ENCODE measurements around the gene RBM4B.
"Not testable (repeated sequence)": the region's sequence is repeated elsewhere in the genome, so short reads cannot be mapped to it uniquely, and the experiment has no call there.

The RBM4B gene

DNA sequence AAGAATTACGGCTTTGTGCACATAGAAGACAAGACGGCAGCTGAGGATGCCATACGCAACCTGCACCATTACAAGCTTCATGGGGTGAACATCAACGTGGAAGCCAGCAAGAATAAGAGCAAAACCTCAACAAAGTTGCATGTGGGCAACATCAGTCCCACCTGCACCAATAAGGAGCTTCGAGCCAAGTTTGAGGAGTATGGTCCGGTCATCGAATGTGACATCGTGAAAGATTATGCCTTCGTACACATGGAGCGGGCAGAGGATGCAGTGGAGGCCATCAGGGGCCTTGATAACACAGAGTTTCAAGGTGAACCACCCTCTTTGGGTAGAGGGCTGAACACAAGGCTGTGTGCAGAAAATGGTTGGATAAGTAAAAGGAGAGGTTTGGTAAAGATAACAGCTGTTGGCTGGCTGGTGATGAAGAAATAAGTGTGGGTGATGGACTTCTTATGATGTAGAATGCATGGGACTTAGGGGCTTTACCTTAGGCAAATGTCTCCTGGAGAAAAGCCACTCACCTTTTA lies 37.8 kb downstream of the RBM4B start:
- DNase-seq: not testable (repeated sequence)

DNA sequence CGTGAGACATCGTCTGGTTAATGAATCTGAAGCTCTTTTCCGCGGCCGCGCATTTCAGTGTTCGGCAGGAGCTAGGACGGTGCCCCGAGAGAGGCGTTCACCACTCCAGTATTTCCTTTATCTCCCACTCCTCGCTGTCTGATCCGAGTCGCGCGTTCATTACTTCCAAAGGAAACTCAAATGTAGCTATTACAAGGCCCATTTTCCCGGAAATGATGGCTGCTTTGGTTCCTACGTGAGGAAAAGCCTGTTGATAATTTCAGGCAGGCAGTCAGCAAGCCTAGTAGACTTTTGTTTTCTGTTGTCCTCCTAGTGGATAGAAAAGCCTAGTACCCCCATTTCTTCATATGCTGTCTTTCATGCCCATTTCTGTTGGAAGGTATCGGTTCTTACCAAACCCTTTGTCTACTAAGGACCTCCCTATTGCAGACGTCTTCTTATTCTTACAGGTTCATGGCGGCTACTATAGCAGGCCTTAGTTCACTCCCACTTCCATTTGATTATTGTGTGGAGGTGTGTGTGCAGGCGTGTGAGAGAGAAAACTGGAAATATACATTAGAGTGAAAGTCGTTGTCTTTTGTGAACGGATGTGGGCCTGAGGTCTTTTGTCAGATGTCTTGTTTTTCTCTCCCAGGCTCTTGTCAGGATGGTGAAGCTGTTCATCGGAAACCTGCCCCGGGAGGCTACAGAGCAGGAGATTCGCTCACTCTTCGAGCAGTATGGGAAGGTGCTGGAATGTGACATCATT lies 38.4 kb downstream of the RBM4B start:
- no peak for DNase-seq

DNA sequence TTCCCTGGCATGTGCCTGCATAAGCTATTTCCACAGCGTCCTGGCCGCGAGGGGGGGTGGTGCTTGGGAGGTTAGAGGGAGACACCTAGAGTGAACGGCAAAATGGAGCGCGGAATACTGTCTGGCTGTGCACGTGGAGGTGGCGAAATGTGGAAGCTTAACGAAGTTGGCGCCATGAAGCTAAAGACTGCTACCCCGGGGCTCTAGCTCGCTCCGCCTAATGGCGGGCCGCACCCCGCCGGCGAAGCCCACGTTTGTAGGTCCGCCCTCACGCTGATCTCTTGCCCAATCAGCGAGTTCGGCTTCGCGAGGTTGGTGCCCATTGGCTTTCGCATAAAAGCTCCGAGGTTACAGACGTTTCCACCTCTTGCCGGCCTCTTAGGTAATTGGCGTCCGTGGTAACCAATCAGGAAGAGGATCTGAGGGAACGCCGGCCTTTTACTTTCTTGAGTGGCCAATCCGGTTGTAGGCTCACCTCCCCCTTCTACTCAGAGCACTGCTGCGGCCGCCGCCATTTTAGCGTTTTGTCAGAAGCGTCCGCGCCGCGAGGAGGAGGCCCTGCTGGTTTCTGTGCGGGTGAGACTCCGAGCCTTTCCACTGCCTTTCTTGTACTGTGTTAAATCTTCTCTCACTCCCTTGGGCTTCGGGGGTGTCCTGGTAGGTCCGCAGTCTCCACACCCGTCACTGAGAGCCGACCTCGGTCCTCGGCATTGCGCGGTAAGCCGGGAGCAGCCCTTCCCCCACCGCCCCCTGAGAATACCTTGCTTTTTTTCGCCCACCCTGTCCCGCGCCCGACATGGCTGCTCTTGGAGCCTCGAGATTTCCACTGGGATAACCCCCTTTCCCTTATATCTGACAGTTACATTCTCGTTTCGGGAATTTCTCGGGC lies 39.3 kb downstream of the RBM4B start, which contains the start of gene RBM4:
Gene RBM4, plus strand, starts transcription at position 527 of the 889 bp plus-strand sequence. CDS start 1,009 bp downstream, outside the sequence.
- DNase-seq: peak; percentile 86 to 97

DNA sequence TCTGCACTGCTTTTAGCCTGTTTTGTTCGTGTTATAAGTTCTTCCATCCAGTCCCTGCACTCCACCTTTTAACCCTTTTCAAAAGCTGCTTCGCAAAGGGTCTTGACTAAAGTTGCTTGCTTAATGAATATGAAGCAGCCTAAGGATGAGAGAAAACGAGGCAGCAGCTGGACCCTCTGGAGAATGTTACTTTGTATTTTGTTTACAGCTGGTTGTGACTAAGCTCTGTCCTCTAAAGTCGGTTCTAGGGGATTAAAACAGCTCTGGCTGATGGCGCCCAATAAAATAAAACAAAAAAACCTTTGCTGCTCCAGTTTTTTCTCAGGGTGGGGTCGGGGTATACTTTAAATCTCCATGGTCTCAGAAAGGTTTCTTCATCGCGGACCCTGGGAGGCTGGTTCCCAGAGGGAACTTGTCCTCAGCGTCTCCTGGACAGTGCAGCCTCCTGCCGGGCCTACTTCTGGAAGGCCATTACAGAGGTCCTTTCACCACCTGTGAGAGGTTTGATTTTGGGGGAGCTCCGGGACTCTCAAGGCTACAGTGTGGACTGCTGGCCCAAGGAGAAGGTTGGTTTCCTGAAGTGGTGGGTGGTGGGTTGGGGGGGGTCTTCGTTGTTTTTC lies 40.0 kb downstream of the RBM4B start:
- no peak for DNase-seq

DNA sequence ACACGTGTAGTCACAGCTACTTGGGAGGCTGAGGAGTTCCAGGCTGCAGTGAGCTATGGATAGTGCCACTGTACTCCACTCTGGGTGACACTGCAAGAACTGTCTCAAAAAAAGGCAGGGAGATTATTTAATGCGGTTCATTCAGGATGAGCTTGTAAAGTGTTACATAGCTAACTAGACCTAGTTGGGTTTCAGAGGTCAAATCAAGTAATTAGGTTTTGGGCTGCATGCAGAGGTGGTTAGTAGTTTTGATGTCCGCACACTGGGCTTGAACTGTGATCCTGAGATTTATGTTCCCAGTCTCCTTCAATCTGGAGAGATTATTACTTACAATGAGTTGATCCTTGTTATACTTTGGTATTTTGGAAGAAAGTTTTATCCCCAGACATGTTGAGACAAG lies 41.3 kb downstream of the RBM4B start:
- no peak for DNase-seq

DNA sequence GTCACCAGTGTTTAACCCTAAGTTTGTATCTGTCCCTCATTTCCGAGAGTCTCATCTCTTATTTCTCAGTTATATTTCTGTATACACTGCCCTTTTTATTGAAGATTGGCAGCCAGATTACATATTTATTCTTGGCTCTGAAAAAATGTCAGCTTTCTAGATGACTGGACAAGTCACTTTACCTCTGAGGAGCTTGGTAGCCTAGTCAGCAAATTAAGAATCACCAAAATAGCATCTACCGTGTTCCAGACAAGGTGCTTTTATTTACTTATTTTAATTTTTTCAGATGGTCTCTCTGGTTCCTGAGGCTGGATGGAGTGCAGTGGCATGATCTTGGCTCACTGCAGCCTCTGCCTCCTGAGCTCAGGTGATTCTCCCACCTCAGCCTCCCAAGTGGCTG lies 44.7 kb downstream of the RBM4B start:
- no peak for DNase-seq

DNA sequence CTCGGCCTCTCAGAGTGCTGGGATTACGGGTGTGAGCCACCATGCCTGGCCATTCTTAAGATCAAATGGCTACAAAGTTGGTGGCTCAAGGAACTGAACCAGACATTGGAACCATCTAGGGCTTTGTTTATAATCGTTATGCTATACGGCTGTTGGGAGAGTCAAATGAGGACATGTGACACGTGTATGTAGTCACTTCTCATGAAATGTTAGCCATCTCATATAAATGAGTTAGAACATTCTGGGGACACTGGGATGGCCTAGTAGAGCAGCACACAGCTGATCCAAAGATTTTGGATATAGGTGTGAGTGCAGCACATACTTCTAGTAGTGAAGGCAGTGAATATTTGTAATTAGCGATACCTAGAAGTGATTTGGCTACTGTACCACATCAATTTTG lies 45.8 kb downstream of the RBM4B start:
- no peak for DNase-seq

DNA sequence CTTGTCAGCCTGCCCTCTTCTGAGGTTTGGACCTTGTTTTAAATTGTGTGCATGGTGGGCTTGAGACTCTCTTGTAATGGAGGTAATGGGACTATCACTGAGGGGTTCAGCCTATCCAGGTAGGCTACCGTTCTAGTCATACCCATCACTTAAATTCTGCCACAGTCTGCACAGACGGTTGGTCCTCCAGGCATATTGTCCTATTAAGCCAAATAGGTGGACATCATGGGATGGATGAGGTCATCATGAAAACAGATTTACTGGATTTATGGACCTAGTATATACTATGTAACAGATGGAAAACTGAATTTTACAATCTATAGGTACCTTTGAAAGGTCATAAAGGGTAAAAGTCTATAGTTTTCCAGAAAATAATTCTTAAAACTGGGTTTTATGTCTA lies 48.3 kb downstream of the RBM4B start:
- DNase-seq: no peak

DNA sequence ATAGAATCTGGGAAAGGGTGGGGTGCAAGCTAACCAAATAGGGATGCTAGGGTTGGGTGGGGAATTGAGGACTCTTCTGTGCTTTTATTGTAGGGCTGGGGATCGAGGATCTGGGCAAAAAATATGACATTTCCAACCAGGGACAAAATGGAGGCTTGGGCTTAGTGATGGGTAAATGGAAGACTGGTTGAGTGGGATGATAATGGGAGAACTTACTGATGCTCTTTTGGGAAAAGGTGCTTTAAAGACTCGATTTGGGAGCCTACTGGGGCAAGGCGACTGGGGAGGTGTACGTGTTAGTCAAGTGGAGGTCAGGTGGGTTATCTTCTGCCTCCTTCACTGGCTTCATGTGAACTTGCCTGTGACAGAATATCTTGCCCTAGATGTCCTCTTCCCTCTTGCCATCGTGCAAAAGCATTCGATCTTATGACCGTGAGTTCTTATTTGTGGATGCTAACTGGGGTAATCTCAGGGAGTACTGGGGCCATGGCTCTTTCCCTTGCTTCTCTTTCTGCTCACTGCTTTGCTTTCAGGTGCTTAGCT lies 49.6 kb downstream of the RBM4B start:
- DNase-seq: no peak

DNA sequence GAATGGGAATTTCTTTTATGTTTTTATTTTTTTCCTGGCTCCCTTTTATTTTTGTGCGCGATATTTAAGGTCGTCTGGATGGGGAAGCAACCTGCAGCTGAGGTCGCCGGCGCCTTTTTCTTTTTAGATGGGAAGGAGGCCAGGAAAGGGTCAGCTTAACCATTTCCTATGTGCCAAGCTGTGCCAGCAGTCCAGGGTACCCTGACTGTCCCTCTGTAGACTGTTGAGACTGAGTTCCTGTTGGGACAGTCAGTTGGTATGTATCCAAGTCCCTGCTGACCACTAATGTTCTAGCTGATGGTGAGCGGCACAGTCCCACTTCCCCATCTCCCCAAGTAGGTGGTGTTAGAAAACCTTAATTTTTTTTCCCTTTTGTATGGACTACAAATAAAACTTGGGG lies 50.8 kb downstream of the RBM4B start:
- DNase-seq: no peak

DNA sequence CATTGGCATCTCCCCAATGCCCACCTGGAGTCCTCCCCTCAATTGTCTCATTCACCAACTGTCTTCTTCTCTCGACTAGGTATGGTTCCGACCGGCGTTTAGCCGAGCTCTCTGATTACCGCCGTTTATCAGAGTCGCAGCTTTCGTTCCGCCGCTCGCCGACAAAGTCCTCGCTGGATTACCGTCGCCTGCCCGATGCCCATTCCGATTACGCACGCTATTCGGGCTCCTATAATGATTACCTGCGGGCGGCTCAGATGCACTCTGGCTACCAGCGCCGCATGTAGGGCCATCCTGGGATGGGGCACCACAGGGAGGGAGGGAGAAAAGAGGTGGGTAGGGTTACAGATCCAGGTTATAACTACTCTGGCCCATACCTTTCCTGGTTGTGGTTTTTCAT lies 51.3 kb downstream of the RBM4B start:
- DNase-seq: no peak

DNA sequence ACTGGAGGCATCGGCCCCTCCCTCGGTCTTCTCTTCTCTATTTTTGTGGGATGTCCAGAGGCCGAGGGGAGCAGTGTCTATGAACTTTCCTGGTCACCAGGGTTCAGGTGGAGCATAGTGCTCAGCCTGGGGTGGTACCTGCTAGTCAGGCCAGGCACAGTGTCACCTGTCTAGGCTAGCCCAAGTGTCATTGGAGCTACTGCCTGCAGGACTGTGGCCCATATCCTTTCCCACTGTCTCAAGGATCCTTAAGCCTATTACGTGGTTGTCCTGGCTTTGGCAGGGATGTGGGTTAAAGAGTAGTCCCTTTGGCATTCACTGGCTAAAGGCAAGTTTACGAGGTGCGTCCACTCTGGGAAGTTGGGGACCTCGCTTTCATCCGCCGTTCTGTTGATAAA lies 51.9 kb downstream of the RBM4B start:
- DNase-seq: no peak

DNA sequence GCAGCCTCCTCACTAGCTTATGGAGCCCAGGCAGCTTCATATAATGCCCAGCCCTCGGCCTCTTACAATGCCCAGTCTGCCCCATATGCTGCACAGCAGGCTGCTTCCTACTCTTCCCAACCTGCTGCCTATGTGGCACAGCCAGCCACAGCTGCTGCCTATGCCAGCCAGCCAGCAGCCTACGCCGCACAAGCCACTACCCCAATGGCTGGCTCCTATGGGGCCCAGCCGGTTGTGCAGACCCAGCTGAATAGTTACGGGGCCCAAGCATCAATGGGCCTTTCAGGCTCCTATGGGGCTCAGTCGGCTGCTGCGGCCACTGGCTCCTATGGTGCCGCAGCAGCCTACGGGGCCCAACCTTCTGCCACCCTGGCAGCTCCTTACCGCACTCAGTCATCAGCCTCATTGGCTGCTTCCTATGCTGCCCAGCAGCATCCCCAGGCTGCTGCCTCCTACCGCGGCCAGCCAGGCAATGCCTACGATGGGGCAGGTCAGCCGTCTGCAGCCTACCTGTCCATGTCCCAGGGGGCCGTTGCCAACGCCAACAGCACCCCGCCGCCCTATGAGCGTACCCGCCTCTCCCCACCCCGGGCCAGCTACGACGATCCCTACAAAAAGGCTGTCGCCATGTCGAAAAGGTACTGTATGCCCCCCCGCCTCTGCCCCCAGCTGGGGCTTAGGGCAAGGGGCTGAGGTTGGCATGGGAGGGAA lies 52.5 kb downstream of the RBM4B start:
- no peak for DNase-seq

DNA sequence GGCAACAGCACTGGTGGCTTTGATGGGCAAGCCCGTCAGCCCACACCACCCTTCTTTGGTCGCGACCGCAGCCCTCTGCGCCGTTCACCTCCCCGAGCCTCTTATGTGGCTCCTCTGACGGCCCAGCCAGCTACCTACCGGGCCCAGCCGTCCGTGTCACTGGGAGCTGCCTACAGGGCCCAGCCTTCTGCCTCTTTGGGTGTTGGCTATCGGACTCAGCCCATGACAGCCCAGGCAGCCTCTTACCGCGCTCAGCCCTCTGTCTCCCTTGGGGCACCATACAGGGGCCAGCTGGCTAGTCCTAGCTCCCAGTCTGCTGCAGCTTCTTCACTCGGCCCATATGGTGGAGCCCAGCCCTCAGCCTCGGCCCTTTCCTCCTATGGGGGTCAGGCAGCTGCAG lies 53.2 kb downstream of the RBM4B start:
- DNase-seq: no peak

DNA sequence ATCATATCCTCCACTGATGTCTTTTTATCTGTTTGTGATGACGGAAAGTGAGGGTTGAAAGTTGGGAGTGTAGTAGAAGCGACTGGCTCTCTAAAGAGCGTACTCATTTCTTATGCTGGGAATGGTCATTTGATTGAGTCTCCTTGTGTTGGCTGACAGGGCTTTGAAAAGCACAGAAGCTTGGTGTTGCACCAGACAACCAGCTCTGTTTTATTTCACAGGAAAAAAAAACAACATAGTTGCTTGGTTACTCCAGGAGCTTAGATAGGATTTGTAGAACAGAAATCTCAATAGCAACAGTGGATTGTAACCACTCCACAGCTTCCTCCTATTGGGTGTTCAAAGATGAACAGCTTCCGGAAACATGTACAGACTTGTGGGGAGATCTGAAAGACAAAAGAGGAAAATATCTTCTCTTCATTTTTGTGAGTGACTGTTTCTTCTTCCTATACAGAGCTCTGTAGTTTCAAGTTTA lies 58.6 kb downstream of the RBM4B start:
- no peak for DNase-seq

DNA sequence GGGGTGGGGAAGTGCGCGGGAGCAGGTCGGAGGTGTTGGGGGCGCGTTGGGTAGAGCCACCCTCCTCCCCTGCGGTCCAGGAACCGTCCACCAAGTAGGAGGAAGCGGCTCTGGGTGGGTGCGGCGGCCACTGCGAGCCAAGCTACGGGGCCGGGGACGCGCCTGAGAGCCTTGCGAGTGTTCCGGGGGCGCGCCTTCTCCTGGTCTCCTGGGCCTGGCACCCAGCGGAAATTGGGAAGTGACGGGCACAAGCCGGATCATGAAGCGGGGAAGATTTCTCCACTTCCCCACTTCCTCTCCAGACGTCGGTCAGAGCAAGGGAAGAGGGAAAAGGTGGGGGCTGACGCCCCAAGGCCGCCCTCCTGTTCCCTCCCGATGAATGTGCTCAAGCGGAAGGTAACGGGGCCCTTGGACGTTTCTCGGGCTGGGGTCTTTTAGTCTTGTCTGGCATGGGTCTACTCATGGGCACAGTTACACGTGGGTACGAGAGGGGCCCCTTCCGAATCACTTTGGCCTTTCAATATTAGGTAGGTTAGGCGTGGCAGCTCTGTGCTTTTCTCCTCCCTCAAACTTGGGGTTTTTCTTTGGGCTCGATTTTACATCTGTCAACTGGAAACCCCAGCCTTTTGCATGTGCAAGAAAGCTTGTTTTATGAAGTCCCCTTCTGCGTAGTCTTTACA lies 60.4 kb downstream of the RBM4B start:
- no peak for DNase-seq

DNA sequence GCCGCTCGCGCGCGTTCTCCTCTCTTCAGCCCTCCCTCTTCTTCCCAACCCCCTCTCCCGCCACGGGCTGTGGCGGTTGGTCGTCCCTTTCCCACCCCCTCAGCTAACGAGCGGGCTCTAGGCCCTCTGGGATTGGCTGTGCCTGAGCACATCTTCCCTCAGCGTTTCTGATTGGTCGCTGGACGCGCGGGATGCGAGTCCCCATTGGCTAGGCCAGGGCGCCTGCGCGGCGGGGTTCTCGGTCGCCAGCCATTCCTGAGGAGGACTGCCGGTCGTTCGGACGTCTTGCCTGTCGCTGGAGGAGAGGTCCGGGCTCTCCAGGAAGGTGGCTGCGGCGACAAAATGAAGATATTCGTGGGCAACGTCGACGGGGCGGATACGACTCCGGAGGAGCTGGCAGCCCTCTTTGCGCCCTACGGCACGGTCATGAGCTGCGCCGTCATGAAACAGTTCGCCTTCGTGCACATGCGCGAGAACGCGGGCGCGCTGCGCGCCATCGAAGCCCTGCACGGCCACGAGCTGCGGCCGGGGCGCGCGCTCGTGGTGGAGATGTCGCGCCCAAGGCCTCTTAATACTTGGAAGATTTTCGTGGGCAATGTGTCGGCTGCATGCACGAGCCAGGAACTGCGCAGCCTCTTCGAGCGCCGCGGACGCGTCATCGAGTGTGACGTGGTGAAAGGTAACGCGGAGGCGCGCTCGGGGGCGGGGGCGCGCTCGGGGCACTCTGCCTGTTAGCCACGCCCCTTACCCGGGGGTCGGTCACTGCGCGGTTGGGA lies 61.1 kb downstream of the RBM4B start, which contains the start of gene RBM14:
Gene RBM14, plus strand, starts transcription at position 252 of the 776 bp plus-strand sequence. Its CDS starts 91 bp downstream, at position 343.
- peak; percentile 96 to 99 for DNase-seq

All from stimulated activated CD4-positive, alpha-beta T cell treated with anti-CD3 and anti-CD28 coated beads, Interleukin-4, amount 100 ng/mL, for 4 hours (primary cell).